MCF 10A (cell line): ENCODE results near the gene CYSLTR2. TPM values are rescaled to one million over a fixed set of nuclear protein-coding genes. Genes with fewer than 3 reads are reported as not detected.

ENCODE experiments used
- BruUV-seq: library from RNA; stranded (reverse); fragments of 400-500 nt; replicated peaks from 2 replicates; lab custom pipeline; 2021; lab: Mats Ljungman, UMichigan
- CTCF ChIA-PET: fragments of 300-600 bp; sonication (Branson Sonifier 250); formaldehyde crosslinking; extraction: SDS; loops from one replicate; lab custom pipeline; 2021; ENCODE audit warnings: antibody characterized with exemption, inconsistent platforms; lab: Yijun Ruan, JAX
- POLR2A ChIA-PET: fragments of 300-600, 350-650 bp; sonication (Branson Sonifier 250); formaldehyde crosslinking; extraction: SDS; loops from one replicate; lab custom pipeline; 2020; ENCODE audit warnings: antibody characterized with exemption, inconsistent platforms; lab: Yijun Ruan, JAX
- DNase-seq: peaks from one replicate; pipeline ENCODE4 v3.0.0-alpha.2; 2018; ENCODE audit not compliant: unreplicated experiment
- H3K27ac Mint-ChIP-seq: one replicate; pipeline ENCODE4 v1.8.0; 2022; ENCODE audit warnings: mild to moderate bottlenecking, low read depth, mixed read lengths; ENCODE audit not compliant: unreplicated experiment
- H3K27me3 Mint-ChIP-seq: one replicate; pipeline ENCODE4 v1.8.0; 2022; ENCODE audit warnings: mixed read lengths; ENCODE audit not compliant: insufficient read depth, unreplicated experiment
- H3K36me3 Mint-ChIP-seq: one replicate; pipeline ENCODE4 v1.8.0; 2022; ENCODE audit warnings: mild to moderate bottlenecking, moderate library complexity, mixed read lengths; ENCODE audit not compliant: insufficient read depth, unreplicated experiment
- H3K4me1 Mint-ChIP-seq: one replicate; pipeline ENCODE4 v1.8.0; 2022; ENCODE audit warnings: mixed read lengths; ENCODE audit not compliant: insufficient read depth, unreplicated experiment
- H3K4me3 Mint-ChIP-seq: one replicate; pipeline ENCODE4 v1.8.0; 2022; ENCODE audit warnings: mild to moderate bottlenecking, moderate library complexity, mixed read lengths; ENCODE audit not compliant: unreplicated experiment
- H3K9me3 Mint-ChIP-seq: one replicate; pipeline ENCODE4 v1.8.0; 2022; ENCODE audit warnings: mixed read lengths; ENCODE audit not compliant: unreplicated experiment
- intact Hi-C: fragments of 100-400 bp; cut with micrococcal nuclease; formaldehyde crosslinking; loops from 2 replicates; pipeline ENCODE4 v1.14.1; 2022
- total RNA-seq: library from RNA; stranded (reverse); gene quantifications from 2 replicates; pipeline ENCODE4 v1.2.3, GENCODE V29; 2022
- TF ChIP-seq, protein P1 (sequence below): fragments of 200-600 bp; IDR thresholded peaks from one replicate; pipeline ENCODE4 v1.8.0; 2022; ENCODE audit warnings: antibody characterized with exemption, mild to moderate bottlenecking; ENCODE audit not compliant: unreplicated experiment

The CYSLTR2 gene
- total RNA-seq, 1 experiment from 2014 or later, result not detected

DNA sequence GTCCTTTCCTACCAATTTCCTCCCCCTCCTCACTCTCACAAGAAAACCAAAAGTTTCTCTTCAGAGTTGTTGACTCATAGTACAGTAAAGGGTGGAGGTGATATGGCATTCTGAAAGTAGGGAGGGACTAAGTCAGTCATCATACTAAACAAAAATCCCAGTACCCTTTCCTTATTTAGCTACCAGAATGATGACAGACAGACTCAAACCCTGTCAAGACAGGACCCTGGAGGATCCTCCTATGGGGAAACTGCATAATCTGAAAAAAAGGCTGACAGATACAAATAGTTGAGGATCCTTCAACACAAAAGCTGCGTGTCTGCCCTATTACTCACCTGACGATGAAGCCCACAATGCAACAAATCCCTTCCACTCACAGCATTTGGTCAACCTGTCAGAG is 55.5 kb downstream of the CYSLTR2 start:
- no peaks in the 10 kb centered on the region for H3K4me1 Mint-ChIP-seq
- H3K9me3 Mint-ChIP-seq, result peaks cover 21% of the 10 kb centered on the region
- H3K27me3 Mint-ChIP-seq, result peaks cover 9% of the 10 kb centered on the region
- no TSS peak for BruUV-seq
- CTCF ChIA-PET, result no interaction called here
- TF ChIP-seq, protein P1, sequence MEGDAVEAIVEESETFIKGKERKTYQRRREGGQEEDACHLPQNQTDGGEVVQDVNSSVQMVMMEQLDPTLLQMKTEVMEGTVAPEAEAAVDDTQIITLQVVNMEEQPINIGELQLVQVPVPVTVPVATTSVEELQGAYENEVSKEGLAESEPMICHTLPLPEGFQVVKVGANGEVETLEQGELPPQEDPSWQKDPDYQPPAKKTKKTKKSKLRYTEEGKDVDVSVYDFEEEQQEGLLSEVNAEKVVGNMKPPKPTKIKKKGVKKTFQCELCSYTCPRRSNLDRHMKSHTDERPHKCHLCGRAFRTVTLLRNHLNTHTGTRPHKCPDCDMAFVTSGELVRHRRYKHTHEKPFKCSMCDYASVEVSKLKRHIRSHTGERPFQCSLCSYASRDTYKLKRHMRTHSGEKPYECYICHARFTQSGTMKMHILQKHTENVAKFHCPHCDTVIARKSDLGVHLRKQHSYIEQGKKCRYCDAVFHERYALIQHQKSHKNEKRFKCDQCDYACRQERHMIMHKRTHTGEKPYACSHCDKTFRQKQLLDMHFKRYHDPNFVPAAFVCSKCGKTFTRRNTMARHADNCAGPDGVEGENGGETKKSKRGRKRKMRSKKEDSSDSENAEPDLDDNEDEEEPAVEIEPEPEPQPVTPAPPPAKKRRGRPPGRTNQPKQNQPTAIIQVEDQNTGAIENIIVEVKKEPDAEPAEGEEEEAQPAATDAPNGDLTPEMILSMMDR, result no peak
- DNase-seq, result no peak
- H3K4me3 Mint-ChIP-seq, result no peak overlapping the region
- H3K36me3 Mint-ChIP-seq, result no peaks in the 10 kb centered on the region
- no peak overlapping the region for H3K27ac Mint-ChIP-seq
- POLR2A ChIA-PET, result no interaction called here
- intact Hi-C loops, result no loop called here

DNA sequence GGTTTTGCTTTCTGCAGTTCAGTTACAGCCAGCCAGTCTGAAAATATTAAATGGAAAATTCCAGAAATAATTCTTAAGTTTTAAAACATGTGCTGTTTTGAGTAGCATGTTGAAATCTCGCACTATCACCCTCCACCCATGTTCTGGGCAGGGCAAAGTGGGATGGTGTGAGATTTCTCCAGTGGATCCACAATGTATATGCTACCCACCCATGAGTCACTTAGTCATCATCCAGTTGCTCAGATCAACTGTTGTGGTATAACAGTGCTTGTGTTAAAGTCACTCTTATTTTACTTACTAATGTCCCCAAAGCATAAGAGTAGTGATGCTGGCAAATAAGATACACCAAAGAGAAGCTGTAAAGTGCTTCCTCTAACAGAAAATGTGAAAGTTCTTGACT is 56.4 kb downstream of the CYSLTR2 start:
- Mint-ChIP-seq H3K27ac (no peak overlapping the region), H3K27me3 (no peaks in the 10 kb centered on the region), H3K4me3 (no peak overlapping the region), H3K4me1 (no peaks in the 10 kb centered on the region), H3K36me3 (no peaks in the 10 kb centered on the region), H3K9me3 (peaks cover 12% of the 10 kb centered on the region)
- TF ChIP-seq, protein P1, result no peak
- CTCF ChIA-PET, result no interaction called here
- BruUV-seq, result no TSS peak
- no peak for DNase-seq
- POLR2A ChIA-PET, result interaction anchor here (0.7 kb wide), 1 partner anchor 34 kb away, joined by 3 read pairs; no protein-coding TSS in a partner anchor
- intact Hi-C loops, result no loop called here

DNA sequence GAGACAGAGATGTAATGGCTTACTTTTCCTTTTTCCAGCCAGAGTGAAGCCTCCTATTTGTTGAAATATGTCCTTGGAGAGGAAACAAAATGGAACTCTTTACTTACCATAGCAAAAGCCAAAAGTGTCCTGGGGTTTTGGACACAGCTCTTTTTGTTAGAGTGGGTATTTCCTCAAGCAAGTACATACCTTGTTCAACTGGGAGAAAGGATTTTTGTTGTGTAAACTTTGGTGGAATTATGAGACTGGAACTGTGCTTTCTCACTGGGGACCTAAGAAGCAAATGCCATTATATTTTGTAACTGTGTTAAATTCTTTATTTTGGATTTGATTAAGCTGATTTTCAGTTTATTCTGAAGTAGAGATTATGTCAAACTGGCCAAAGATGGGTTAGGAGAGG is 58.4 kb downstream of the CYSLTR2 start:
- CTCF ChIA-PET, result no interaction called here
- no TSS peak for BruUV-seq

DNA sequence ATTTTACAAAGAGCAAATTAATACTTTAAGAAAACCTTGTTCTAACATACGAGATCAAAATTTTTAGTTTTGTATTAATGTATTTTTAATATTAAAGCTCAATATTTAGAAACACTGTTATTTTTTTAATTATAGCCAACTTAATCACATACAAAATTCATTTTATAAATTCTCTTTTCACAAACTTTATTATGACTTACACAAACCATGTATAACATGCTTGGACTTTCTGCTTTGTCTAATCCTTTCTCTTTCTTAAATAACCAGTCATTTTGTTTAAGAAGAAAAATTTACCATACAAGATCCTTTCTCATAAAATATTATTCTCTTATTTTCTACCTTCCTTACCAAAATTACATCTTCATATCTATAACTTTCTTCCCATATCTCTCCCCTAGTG is 62.2 kb downstream of the CYSLTR2 start:
- no peak overlapping the region for H3K4me3 Mint-ChIP-seq
- no peaks in the 10 kb centered on the region for H3K36me3 Mint-ChIP-seq
- DNase-seq, result no peak
- TF ChIP-seq, protein P1, result no peak
- intact Hi-C loops, result no loop called here
- no peak overlapping the region for H3K27ac Mint-ChIP-seq
- ChIA-PET POLR2A (no interaction called here), CTCF (no interaction called here)
- H3K9me3 Mint-ChIP-seq, result peaks cover 27% of the 10 kb centered on the region
- BruUV-seq, result no TSS peak
- H3K4me1 Mint-ChIP-seq, result no peaks in the 10 kb centered on the region
- H3K27me3 Mint-ChIP-seq, result no peaks in the 10 kb centered on the region

More for the DNA sequence above, 58.4 kb downstream of the CYSLTR2 start:
- POLR2A ChIA-PET, result no interaction called here
- Mint-ChIP-seq H3K27ac (no peak overlapping the region), H3K9me3 (peaks cover 25% of the 10 kb centered on the region), H3K4me1 (no peaks in the 10 kb centered on the region), H3K27me3 (no peaks in the 10 kb centered on the region), H3K4me3 (no peak overlapping the region), H3K36me3 (no peaks in the 10 kb centered on the region)
- intact Hi-C loops, result no loop called here
- TF ChIP-seq, protein P1, result no peak
- DNase-seq, result no peak
